WERI-Rb-1 (cell line): ENCODE measurements around the gene SUDS3.

ENCODE experiments used
- DNase-seq: peaks from one replicate; pipeline ENCODE4 v3.0.0-alpha.2; 2020
- H3K27ac ChIP-seq: fragments of 250-450 bp; sonication (Bioruptor Pico); 2 replicates; pipeline ENCODE4 v1.5.1; 2020; ENCODE audit warnings: mild to moderate bottlenecking, moderate library complexity
- H3K27me3 ChIP-seq: fragments of 250-450 bp; sonication (Bioruptor Pico); 2 replicates; pipeline ENCODE4 v1.5.1; 2021; ENCODE audit warnings: mild to moderate bottlenecking, low read depth, moderate library complexity; ENCODE audit not compliant: insufficient read depth, severe bottlenecking
- H3K36me3 ChIP-seq: fragments of 250-450 bp; sonication (Bioruptor Pico); 2 replicates; pipeline ENCODE4 v1.5.1; 2020; ENCODE audit warnings: mild to moderate bottlenecking, moderate library complexity
- H3K4me3 ChIP-seq: 2 replicates; pipeline ENCODE4 v1.5.1; 2011; ENCODE audit warnings: low read depth, mild to moderate bottlenecking, control low read depth, low read length
- H3K9me3 ChIP-seq: fragments of 250-450 bp; sonication (Bioruptor Pico); 2 replicates; pipeline ENCODE4 v1.5.1; 2021; ENCODE audit warnings: mild to moderate bottlenecking, moderate library complexity; ENCODE audit not compliant: severe bottlenecking
- TF ChIP-seq, protein P1 (sequence below): IDR thresholded peaks from 2 replicates; pipeline ENCODE4 v1.5.1; 2011; ENCODE audit warnings: low read depth, mild to moderate bottlenecking, control low read depth, inconsistent platforms, low read length

The SUDS3 gene, protein sequence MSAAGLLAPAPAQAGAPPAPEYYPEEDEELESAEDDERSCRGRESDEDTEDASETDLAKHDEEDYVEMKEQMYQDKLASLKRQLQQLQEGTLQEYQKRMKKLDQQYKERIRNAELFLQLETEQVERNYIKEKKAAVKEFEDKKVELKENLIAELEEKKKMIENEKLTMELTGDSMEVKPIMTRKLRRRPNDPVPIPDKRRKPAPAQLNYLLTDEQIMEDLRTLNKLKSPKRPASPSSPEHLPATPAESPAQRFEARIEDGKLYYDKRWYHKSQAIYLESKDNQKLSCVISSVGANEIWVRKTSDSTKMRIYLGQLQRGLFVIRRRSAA

DNA sequence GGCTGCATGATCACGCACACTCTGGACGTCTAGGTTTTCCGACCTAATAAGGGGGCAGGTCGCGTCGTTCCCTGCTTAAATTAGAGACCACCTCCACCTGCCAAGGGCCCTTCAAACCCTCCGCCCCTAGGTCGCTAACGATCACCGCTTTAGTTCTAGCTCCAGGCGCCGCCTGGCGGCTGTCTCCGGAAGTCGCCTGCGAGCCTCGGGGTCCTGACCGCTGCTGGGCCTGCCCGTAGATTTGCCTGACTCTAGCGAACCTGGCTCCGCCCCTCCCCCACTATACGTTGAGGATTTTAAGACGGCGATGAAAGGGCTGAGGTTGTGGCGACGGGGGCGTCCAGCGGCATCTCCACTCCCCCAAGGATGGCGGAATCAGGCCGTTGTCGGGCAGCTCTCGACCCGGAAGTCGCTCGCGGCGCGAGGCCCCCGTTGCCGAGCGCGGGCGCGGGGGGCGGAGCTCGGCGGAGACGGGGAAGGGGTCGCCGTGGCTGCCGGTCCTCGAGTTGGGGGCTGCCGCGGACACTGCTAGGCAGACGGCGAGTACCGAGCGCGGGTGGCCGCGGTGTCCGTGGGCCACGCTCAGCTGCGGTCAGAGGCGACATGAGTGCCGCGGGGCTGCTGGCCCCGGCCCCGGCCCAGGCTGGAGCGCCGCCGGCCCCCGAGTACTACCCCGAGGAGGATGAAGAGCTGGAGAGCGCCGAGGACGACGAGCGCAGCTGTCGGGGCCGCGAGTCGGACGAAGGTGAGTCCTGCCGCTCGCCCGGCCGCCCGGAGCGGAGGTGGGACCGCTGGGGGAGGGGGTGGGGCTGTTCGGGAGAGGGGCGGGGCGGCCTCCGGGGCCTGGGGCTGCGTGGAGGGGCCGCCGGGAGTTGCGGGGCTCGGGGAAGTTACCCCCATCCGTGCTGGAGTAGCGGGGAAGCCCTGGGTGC, at the start of gene SUDS3:
TSS of gene SUDS3 (plus strand) at position 467 of the 932 bp plus-strand sequence. CDS start at position 604, 137 bp downstream.
- DNase-seq: peak; percentile 87
- Histone ChIP-seq H3K27ac (peak within 1 kb of the TSS; percentile 99), H3K27me3 (no peaks in the 10 kb centered on the region), H3K9me3 (no peaks in the 10 kb centered on the region), H3K4me3 (peak within 1 kb of the TSS; percentile 67), H3K36me3 (peaks cover 25% of the 10 kb centered on the region)
- TF ChIP-seq, protein P1, sequence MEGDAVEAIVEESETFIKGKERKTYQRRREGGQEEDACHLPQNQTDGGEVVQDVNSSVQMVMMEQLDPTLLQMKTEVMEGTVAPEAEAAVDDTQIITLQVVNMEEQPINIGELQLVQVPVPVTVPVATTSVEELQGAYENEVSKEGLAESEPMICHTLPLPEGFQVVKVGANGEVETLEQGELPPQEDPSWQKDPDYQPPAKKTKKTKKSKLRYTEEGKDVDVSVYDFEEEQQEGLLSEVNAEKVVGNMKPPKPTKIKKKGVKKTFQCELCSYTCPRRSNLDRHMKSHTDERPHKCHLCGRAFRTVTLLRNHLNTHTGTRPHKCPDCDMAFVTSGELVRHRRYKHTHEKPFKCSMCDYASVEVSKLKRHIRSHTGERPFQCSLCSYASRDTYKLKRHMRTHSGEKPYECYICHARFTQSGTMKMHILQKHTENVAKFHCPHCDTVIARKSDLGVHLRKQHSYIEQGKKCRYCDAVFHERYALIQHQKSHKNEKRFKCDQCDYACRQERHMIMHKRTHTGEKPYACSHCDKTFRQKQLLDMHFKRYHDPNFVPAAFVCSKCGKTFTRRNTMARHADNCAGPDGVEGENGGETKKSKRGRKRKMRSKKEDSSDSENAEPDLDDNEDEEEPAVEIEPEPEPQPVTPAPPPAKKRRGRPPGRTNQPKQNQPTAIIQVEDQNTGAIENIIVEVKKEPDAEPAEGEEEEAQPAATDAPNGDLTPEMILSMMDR: peak; percentile 92

DNA sequence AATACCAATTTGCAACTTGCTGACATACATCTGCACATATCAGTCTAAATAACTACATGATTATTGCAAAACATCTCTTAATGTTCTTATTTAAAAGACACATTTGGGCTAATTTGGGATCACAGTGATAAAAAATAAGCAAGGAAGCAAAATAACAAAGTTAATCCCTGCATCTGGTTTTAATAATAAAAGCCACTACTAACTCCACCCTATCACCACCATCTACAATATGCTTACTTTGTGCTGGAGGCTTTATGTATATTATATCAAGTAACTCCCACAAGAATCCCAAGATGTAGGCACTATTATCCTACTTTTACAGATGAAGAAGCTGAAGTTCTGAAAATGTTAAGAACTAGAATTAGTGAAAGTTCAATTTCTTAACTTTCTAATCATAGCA, 49.4 kb upstream of the SUDS3 start:
- no peaks in the 10 kb centered on the region for H3K36me3 ChIP-seq
- H3K27ac ChIP-seq: no peak overlapping the region
- DNase-seq: no peak

DNA sequence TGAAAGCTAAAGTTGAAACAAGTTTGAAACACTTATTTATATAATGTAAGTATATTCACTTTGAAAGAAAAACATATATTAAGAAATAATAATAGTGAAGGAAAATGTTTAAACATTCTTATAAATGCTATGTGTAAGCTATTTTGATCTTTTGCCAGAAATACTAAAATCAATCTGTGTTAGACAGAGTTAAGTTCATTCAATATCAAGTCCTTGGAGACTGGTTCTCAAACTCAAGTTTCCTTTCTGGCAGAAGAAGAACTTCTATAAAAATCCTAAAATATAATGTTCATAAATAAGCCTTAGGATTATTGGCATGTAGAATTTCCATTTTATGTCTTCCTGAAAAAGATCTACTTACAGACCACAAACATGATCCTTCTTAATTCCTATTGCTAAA, 49.0 kb upstream of the SUDS3 start:
- no peaks in the 10 kb centered on the region for H3K27me3 ChIP-seq
- H3K9me3 ChIP-seq: no peaks in the 10 kb centered on the region
- H3K4me3 ChIP-seq: no peak overlapping the region
- TF ChIP-seq, protein P1: no peak
- no peak overlapping the region for H3K27ac ChIP-seq
- H3K36me3 ChIP-seq: no peaks in the 10 kb centered on the region
- DNase-seq: no peak

More for the DNA sequence above, 49.4 kb upstream of the SUDS3 start:
- H3K27me3 ChIP-seq: no peaks in the 10 kb centered on the region
- TF ChIP-seq, protein P1: no peak
- H3K4me3 ChIP-seq: no peak overlapping the region
- no peaks in the 10 kb centered on the region for H3K9me3 ChIP-seq

DNA sequence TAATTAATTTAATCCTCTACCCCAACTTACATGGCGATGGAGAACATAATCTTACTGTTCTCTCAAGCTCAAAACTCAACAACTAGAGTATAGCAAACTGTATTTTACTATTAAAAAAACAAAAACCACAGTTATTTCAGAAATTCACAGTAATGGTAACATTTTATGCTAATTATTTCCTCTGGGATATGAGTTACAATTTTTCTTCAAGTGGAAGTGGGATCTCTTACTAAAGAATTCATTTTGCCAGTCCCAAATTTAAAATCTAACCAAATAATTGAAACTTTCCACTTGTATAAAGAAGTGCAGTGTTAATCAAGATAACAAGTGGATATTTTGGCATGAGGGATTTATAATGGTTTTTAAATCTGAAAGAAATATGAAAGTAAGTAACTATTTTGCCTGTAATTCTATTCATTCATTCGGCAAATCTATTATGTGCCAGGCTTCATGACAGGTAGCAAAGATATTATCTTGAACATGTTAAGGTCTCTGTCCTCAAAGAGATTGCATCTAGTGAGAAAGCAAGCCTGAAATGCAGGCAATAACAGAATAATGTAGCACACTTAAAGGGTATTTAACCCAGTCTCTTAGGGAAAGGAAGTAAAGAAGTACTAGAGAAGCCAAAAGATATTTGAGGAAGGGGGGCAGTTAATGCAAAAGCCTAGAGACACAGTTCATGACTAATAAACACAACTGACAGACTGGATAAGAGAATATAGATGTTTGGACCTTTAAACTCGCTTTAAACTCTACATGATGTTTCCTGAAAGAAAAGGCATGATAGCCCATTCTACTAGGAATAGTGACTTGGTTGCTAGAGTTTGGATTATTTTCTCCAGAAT, 47.6 kb upstream of the SUDS3 start:
- Histone ChIP-seq H3K27ac (no peak overlapping the region), H3K4me3 (no peak overlapping the region), H3K27me3 (no peaks in the 10 kb centered on the region), H3K9me3 (no peaks in the 10 kb centered on the region), H3K36me3 (no peaks in the 10 kb centered on the region)
- TF ChIP-seq, protein P1: no peak
- no peak for DNase-seq

DNA sequence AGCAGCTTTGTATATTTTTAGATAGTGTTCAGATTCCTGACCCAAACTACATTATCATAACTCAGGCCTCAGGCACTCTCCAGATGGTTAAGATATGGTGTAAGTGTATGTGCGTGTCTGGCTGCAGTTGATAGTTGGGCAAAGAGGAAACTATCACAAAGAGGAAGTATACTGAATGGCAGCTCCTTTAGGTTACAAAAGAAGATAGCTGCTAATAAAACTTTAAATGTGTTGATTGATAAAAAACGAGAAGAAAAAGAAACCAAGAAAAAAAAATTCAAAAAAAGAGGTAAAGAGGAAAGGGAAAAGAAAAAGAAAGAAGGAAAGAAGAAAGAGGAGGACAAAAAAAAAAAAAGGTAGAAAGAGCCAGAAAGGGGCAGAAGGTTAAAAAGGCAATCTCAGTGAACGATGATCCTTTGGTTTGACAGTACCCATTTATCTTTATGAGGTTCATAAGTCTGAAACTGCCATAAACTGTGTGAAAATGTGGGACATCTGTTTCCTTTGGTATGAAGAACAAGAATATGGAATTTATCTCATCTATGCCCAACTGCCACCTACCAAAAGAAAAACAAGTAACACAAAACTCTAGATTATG, 45.8 kb upstream of the SUDS3 start:
- Histone ChIP-seq H3K27me3 (no peaks in the 10 kb centered on the region), H3K9me3 (no peaks in the 10 kb centered on the region), H3K36me3 (no peaks in the 10 kb centered on the region), H3K27ac (no peak overlapping the region), H3K4me3 (no peak overlapping the region)
- no peak for DNase-seq
- TF ChIP-seq, protein P1: no peak
